Astrocyte (in vitro differentiated cells and primary cell): ENCODE measurements around the gene HSPB7. TPM values are rescaled to one million over a fixed set of nuclear protein-coding genes. Genes with fewer than 3 reads are reported as not detected.
"Not testable (repeated sequence)": the region's sequence is repeated elsewhere in the genome, so short reads cannot be mapped to it uniquely, and the experiment has no call there.

Experiments
- DNase-seq: peaks from one replicate; pipeline ENCODE4 v3.0.0-alpha.2; 2010; ENCODE audit warnings: low read depth
- FAIRE-seq: peaks from 2 replicates; lab custom pipeline; 2011; peaks lifted over from hg19 to GRCh38; lab: Jason Lieb, UNC
- H2AFZ ChIP-seq: 2 replicates; pipeline ENCODE4 v1.6.0; 2012; ENCODE audit warnings: low read depth, low read length, inconsistent platforms
- H3K27ac ChIP-seq: 2 replicates; pipeline ENCODE4 v1.5.1; 2011; ENCODE audit warnings: low read depth, low read length, inconsistent platforms
- H3K27me3 ChIP-seq: 2 replicates; pipeline ENCODE4 v1.6.0; 2011; ENCODE audit warnings: low read length, inconsistent platforms; ENCODE audit not compliant: insufficient read depth
- H3K36me3 ChIP-seq: 2 replicates; pipeline ENCODE4 v1.5.1; 2011; ENCODE audit warnings: low read length, inconsistent platforms; ENCODE audit not compliant: insufficient read depth
- H3K4me1 ChIP-seq: 2 replicates; pipeline ENCODE4 v1.5.1; 2011; ENCODE audit warnings: low read length, inconsistent platforms; ENCODE audit not compliant: insufficient read depth
- H3K4me2 ChIP-seq: 2 replicates; pipeline ENCODE4 v1.6.0; 2012; ENCODE audit warnings: low read length, inconsistent platforms
- H3K4me3 ChIP-seq: 2 replicates; pipeline ENCODE4 v1.5.1; 2011; ENCODE audit warnings: low read depth, mild to moderate bottlenecking, low read length, inconsistent platforms; ENCODE audit not compliant: insufficient read depth
- H3K79me2 ChIP-seq: 2 replicates; pipeline ENCODE4 v1.6.0; 2012; ENCODE audit warnings: mild to moderate bottlenecking, low read length, inconsistent platforms; ENCODE audit not compliant: insufficient read depth
- H3K9ac ChIP-seq: 2 replicates; pipeline ENCODE4 v1.6.0; 2012; ENCODE audit warnings: mild to moderate bottlenecking, low read length, inconsistent platforms
- H3K9me3 ChIP-seq: 2 replicates; pipeline ENCODE4 v1.5.1; 2012; ENCODE audit warnings: low read depth, mild to moderate bottlenecking, low read length, inconsistent platforms; ENCODE audit not compliant: insufficient read depth
- H4K20me1 ChIP-seq: 2 replicates; pipeline ENCODE4 v1.6.0; 2012; ENCODE audit warnings: low read length, inconsistent platforms; ENCODE audit not compliant: insufficient read depth
- H3K27ac Mint-ChIP-seq: one replicate; pipeline ENCODE4 v1.8.0; 2021; ENCODE audit warnings: mild to moderate bottlenecking, mixed read lengths; ENCODE audit not compliant: unreplicated experiment
- H3K27me3 Mint-ChIP-seq: one replicate; pipeline ENCODE4 v1.8.0; 2021; ENCODE audit warnings: low read depth, mixed read lengths; ENCODE audit not compliant: unreplicated experiment
- H3K36me3 Mint-ChIP-seq: one replicate; pipeline ENCODE4 v1.8.0; 2021; ENCODE audit warnings: low read depth, mixed read lengths; ENCODE audit not compliant: unreplicated experiment
- H3K4me1 Mint-ChIP-seq: one replicate; pipeline ENCODE4 v1.8.0; 2021; ENCODE audit warnings: low read depth, mixed read lengths; ENCODE audit not compliant: unreplicated experiment
- H3K4me3 Mint-ChIP-seq: one replicate; pipeline ENCODE4 v1.8.0; 2021; ENCODE audit warnings: mild to moderate bottlenecking, moderate library complexity, mixed read lengths; ENCODE audit not compliant: unreplicated experiment
- H3K9me3 Mint-ChIP-seq: one replicate; pipeline ENCODE4 v1.8.0; 2021; ENCODE audit warnings: mild to moderate bottlenecking, mixed read lengths; ENCODE audit not compliant: unreplicated experiment
- EZH2 ChIP-seq: IDR thresholded peaks from 2 replicates; pipeline ENCODE4 v1.6.1; 2012; ENCODE audit warnings: mild to moderate bottlenecking, low read length, inconsistent platforms; ENCODE audit not compliant: insufficient read depth
- total RNA-seq: library from RNA; stranded (reverse); gene quantifications from 2 replicates; pipeline ENCODE4 v1.2.1, GENCODE V29; 2021
- TF ChIP-seq, protein P1 (sequence below): IDR thresholded peaks from 2 replicates; pipeline ENCODE4 v1.5.1; 2011; ENCODE audit warnings: low read depth, mild to moderate bottlenecking, inconsistent platforms, low read length, moderate library complexity; ENCODE audit not compliant: insufficient read depth

The HSPB7 gene
- total RNA-seq, 1 donor from 2014 or later: 0.45 TPM

DNA sequence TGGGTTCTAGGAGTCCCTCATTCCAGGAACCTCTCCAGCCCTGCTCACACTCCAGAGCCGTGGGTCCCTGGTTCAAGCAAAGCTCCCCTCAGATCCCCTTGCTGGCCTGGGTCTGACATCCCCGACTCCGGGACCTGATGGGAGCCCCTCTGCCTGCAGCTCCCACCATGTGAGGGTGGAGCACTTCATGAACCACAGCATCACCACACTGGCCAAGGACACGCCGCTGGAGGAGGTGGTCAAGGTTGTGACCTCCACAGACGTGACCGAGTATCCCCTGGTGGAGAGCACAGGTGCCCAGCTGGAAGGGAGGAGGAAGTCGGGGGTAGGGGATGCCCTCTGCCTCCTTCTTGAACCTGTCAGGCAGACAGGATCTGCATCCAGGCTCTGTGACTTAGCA is 13.7 kb upstream of the HSPB7 start:
- H3K79me2 ChIP-seq: no peaks in the 10 kb centered on the region
- no peak overlapping the region for H3K4me3 ChIP-seq
- no peak overlapping the region for H3K9ac ChIP-seq
- TF ChIP-seq EZH2: no peak
- TF ChIP-seq, protein P1, sequence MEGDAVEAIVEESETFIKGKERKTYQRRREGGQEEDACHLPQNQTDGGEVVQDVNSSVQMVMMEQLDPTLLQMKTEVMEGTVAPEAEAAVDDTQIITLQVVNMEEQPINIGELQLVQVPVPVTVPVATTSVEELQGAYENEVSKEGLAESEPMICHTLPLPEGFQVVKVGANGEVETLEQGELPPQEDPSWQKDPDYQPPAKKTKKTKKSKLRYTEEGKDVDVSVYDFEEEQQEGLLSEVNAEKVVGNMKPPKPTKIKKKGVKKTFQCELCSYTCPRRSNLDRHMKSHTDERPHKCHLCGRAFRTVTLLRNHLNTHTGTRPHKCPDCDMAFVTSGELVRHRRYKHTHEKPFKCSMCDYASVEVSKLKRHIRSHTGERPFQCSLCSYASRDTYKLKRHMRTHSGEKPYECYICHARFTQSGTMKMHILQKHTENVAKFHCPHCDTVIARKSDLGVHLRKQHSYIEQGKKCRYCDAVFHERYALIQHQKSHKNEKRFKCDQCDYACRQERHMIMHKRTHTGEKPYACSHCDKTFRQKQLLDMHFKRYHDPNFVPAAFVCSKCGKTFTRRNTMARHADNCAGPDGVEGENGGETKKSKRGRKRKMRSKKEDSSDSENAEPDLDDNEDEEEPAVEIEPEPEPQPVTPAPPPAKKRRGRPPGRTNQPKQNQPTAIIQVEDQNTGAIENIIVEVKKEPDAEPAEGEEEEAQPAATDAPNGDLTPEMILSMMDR: no peak
- H3K4me2 ChIP-seq: no peak overlapping the region
- H3K36me3 Mint-ChIP-seq: no peaks in the 10 kb centered on the region
- H3K27ac Mint-ChIP-seq: no peak overlapping the region
- no peaks in the 10 kb centered on the region for H4K20me1 ChIP-seq
- H3K27me3 ChIP-seq: no peaks in the 10 kb centered on the region
- H3K4me1 ChIP-seq: no peaks in the 10 kb centered on the region
- no peak overlapping the region for H3K4me3 Mint-ChIP-seq
- DNase-seq (no peak), FAIRE-seq (no peak)
- no peaks in the 10 kb centered on the region for H3K36me3 ChIP-seq
- peaks cover 6% of the 10 kb centered on the region for H3K27me3 Mint-ChIP-seq
- H3K4me1 Mint-ChIP-seq: peaks cover 4% of the 10 kb centered on the region
- H3K9me3 ChIP-seq: no peaks in the 10 kb centered on the region
- no peak overlapping the region for H3K27ac ChIP-seq
- H2AFZ ChIP-seq: no peak overlapping the region
- H3K9me3 Mint-ChIP-seq: no peaks in the 10 kb centered on the region

DNA sequence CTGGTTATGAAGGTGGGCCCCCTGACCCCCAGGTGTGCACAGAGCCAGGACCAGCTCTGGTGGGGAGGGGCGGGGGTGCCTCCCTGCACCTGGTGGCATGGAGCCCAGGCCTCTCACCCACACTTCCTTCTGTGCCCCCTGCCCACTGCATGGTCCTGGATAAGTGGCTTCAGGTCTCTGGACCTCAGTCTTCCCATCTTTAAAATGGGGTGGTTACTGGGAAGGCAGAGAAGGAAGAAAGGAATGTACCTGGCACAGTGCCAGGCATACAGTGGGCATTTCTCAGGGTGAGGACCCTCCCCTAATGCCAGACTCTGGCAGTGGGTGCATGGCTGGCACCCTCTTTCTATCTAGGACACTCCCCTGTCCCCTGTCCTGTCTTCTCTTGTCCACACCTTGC is 11.4 kb upstream of the HSPB7 start:
- H3K9me3 Mint-ChIP-seq: no peaks in the 10 kb centered on the region

DNA sequence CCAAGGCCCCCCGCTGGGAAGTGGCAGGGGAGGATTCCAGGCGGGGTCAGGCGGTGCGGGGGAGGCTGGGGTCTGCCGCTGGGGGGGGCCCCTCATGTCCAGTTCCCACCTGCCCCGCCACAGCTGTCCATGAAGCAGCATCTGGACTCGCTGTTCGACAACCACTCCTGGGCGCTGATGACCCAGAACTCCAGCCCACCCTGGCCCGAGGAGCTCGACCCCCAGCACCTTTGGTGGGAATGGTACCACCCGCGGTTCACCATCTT is 11.1 kb upstream of the HSPB7 start:
- not testable (repeated sequence) for H3K27ac Mint-ChIP-seq, FAIRE-seq, H3K27ac ChIP-seq, H3K9ac ChIP-seq, H3K9me3 Mint-ChIP-seq, H3K27me3 ChIP-seq, H3K4me1 ChIP-seq, H3K4me3 Mint-ChIP-seq, H4K20me1 ChIP-seq, H3K4me2 ChIP-seq, H3K9me3 ChIP-seq, H3K4me1 Mint-ChIP-seq, DNase-seq, H3K36me3 ChIP-seq, H3K79me2 ChIP-seq, H3K36me3 Mint-ChIP-seq, H3K4me3 ChIP-seq, H2AFZ ChIP-seq
- peaks cover 22% of the 10 kb centered on the region for H3K27me3 Mint-ChIP-seq

More for the DNA sequence above, 11.4 kb upstream of the HSPB7 start:
- no peak for DNase-seq
- Histone ChIP-seq H3K4me2 (no peak overlapping the region), H2AFZ (no peak overlapping the region), H3K9me3 (no peaks in the 10 kb centered on the region), H3K4me1 (no peaks in the 10 kb centered on the region), H3K27me3 (no peaks in the 10 kb centered on the region), H3K27ac (no peak overlapping the region), H3K36me3 (no peaks in the 10 kb centered on the region), H3K9ac (no peak overlapping the region), H3K79me2 (no peaks in the 10 kb centered on the region), H4K20me1 (no peaks in the 10 kb centered on the region), H3K4me3 (no peak overlapping the region)
- H3K4me1 Mint-ChIP-seq: peaks cover 4% of the 10 kb centered on the region
- H3K27me3 Mint-ChIP-seq: peaks cover 18% of the 10 kb centered on the region
- H3K36me3 Mint-ChIP-seq: no peaks in the 10 kb centered on the region
- TF ChIP-seq, protein P1: no peak
- no peak for TF ChIP-seq EZH2
- FAIRE-seq: no peak
- no peak overlapping the region for H3K4me3 Mint-ChIP-seq
- no peak overlapping the region for H3K27ac Mint-ChIP-seq
